ENCODE results near the gene NIPAL3.

The NIPAL3 gene

DNA sequence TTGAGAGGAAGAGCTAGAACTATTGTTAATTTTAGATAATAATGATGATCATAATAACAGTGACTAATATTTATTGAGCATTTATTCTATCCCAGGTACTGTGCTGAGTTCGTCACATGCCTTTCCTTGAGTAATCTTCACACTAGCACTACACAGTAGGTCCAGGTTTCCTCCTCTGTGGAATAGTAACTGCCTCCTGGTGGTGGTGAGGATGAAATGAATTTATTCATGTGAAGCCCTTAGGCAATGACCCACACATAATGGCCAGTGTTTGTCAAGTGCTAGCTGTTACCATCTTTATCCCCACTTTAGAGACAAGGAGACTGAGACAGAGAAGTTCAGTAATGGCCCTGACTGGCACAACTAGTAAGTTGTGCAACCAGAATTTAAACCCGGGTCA is 5.9 kb downstream of the NIPAL3 start:
- no peak for DNase-seq (ENCODE audit: low read depth, low spot score)
- ChIA-PET POLR2A (no interaction called here), CTCF (interaction anchor here (0.8 to 2.9 kb wide), 8 partner anchors 9 to 223 kb away, joined by 3 to 12 read pairs (median 6); no protein-coding TSS in a partner anchor)
- no peak for TF ChIP-seq CTCF (IDR thresholded peaks at IDR 0.05; ENCODE audit: insufficient read depth, low read length, missing control alignments)
- H3K4me3 ChIP-seq (ENCODE audit: low read depth, low read length): no peak overlapping the region

GRCh38 chr1:24424207-24424606 is 8.6 kb downstream of the NIPAL3 start:
- H3K4me3 ChIP-seq (ENCODE audit: low read depth, low read length): no peak overlapping the region
- TF ChIP-seq CTCF (IDR thresholded peaks at IDR 0.05; ENCODE audit: insufficient read depth, low read length, missing control alignments): no peak
- POLR2A ChIA-PET: interaction anchor here (0.9 kb wide), 1 partner anchor 14 kb away, joined by 3 read pairs; no protein-coding TSS in a partner anchor
- no peak for DNase-seq (ENCODE audit: low read depth, low spot score)
- CTCF ChIA-PET: interaction anchor here (1.3 to 2.9 kb wide), 6 partner anchors 9 to 222 kb away, joined by 5 to 10 read pairs (median 5); partner anchors contain the start of gene NIPAL3

GRCh38 chr1:24424990-24425389 is 9.4 kb downstream of the NIPAL3 start:
- H3K4me3 ChIP-seq (ENCODE audit: low read depth, low read length): no peak overlapping the region
- TF ChIP-seq CTCF (IDR thresholded peaks at IDR 0.05; ENCODE audit: insufficient read depth, low read length, missing control alignments): no peak
- no peak for DNase-seq (ENCODE audit: low read depth, low spot score)

DNA sequence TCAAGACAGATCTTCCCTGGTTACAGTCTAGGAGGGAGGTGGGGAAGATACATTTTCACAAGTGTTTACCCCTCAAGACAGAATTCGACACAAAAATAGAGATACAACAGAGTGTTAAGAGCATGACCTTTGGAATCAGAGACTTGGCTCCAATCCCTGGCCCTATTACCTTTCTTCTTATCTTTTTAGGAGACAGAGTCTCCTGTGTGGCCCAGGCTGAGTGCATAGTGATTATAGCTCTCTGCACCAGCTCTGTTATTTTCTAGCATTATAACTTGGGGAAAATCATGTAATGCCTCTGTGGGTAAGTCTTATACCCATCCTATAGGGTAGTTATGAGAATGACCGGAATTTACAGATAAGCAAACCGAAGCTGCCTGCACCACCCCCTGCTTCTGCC is 9.8 kb downstream of the NIPAL3 start:
- no peak for DNase-seq (ENCODE audit: low read depth, low spot score)
- ChIA-PET POLR2A (no interaction called here), CTCF (interaction anchor here (2.1 kb wide), 1 partner anchor 17 kb away, joined by 5 read pairs; no protein-coding TSS in a partner anchor)
- no peak overlapping the region for H3K4me3 ChIP-seq (ENCODE audit: low read depth, low read length)
- TF ChIP-seq CTCF (IDR thresholded peaks at IDR 0.05; ENCODE audit: insufficient read depth, low read length, missing control alignments): no peak

More at GRCh38 chr1:24424990-24425389, 9.4 kb downstream of the NIPAL3 start:
- POLR2A ChIA-PET: no interaction called here
- CTCF ChIA-PET: interaction anchor here (1.3 to 2.1 kb wide), 4 partner anchors 10 to 223 kb away, joined by 5 to 6 read pairs (median 5); partner anchors contain the start of gene NIPAL3

DNA sequence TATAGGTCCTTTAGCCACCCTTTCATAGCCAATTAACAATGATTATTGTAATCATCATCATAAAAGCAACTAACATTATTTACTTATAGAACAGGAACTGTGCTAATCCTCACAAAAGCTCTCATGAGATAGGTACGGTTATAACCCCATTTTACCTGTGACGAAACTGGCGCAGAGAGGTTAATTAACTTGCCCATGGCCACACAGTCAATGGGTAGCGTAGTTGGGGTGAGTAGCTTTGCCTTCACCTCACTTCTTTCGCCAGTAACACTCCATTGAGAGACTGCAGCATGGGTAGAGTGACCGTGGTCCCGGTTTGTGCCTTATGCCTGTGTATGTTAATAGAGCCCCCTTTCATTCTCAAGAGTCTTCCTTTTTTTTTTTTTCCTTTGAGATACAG is 10.3 kb downstream of the NIPAL3 start:
- CTCF ChIA-PET: interaction anchor here (2.1 kb wide), 1 partner anchor 17 kb away, joined by 5 read pairs; no protein-coding TSS in a partner anchor
- TF ChIP-seq CTCF (IDR thresholded peaks at IDR 0.05; ENCODE audit: insufficient read depth, low read length, missing control alignments): no peak
- DNase-seq (ENCODE audit: low read depth, low spot score): no peak
- H3K4me3 ChIP-seq (ENCODE audit: low read depth, low read length): no peak overlapping the region
- POLR2A ChIA-PET: no interaction called here

DNA sequence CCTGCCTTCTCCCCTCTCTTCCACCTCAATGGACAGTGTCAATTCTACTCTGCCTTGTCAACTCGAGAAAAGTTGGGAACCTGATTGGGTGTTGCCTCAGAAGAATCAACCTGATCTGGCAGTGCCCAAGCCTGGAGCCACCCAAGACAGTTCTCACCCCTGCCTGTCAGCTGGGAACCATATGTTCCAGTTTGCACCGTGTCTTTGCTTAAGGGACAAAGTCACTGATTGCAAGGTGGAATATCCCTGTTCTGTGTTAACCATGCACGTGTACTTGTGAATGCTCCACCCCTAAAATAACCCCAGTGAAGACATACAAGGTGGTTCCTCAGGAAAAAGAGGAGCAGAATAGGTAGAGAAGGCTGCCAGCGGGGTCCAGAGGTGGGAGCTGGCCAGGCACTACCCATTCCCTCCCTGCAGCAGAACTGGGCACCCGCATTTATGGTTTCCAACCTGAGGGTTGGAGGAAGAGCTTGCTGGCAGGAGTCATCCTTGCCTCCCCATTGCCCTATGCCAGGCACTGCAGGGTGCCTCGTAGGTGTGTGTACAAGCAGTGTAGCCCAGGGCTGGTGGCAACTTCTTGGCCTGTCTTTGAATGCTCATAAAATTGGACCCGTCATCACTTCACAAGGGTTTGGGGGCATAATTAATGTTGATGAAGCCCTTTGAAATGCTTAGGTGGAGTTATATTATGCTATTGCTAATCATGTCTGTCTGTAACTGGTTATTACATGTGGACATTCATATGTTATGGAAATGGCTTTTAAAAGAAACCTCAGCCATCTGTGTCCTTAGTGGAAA is 11.3 kb downstream of the NIPAL3 start:
- POLR2A ChIA-PET: no interaction called here
- no peak overlapping the region for H3K4me3 ChIP-seq (ENCODE audit: low read depth, low read length)
- CTCF ChIA-PET: no interaction called here
- DNase-seq (ENCODE audit: low read depth, low spot score): no peak
- TF ChIP-seq CTCF (IDR thresholded peaks at IDR 0.05; ENCODE audit: insufficient read depth, low read length, missing control alignments): no peak
